Esophagus squamous epithelium (tissue), 4 donors: Measurements from ENCODE around the gene KCNB1.

Experiments
- POLR2A ChIP-seq, 4 donors: fragments of 450-650 bp; IDR thresholded peaks; one replicate each; pipeline ENCODE4 v1.6.1; 2017; ENCODE audit warnings: antibody characterized with exemption in 4 of 4, mild to moderate bottlenecking in 4 of 4, moderate library complexity in 3 of 4
- TF ChIP-seq, protein P1 (sequence below), 6 experiments: fragments of 450-650 bp in 4 of 6; fragments of 200-600 bp in 2 of 6; sonication (generic) in 2 of 6; IDR thresholded peaks; one replicate each; pipeline ENCODE4 v1.5.1; 2016 to 2019; ENCODE audit warnings: antibody characterized with exemption in 6 of 6, mild to moderate bottlenecking in 4 of 6, moderate library complexity in 4 of 6

GRCh38 chr20:49486064-49486463 is 3.6 kb upstream of the KCNB1 start:
- TF ChIP-seq, protein P1, sequence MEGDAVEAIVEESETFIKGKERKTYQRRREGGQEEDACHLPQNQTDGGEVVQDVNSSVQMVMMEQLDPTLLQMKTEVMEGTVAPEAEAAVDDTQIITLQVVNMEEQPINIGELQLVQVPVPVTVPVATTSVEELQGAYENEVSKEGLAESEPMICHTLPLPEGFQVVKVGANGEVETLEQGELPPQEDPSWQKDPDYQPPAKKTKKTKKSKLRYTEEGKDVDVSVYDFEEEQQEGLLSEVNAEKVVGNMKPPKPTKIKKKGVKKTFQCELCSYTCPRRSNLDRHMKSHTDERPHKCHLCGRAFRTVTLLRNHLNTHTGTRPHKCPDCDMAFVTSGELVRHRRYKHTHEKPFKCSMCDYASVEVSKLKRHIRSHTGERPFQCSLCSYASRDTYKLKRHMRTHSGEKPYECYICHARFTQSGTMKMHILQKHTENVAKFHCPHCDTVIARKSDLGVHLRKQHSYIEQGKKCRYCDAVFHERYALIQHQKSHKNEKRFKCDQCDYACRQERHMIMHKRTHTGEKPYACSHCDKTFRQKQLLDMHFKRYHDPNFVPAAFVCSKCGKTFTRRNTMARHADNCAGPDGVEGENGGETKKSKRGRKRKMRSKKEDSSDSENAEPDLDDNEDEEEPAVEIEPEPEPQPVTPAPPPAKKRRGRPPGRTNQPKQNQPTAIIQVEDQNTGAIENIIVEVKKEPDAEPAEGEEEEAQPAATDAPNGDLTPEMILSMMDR (IDR thresholded peaks at IDR 0.05): no peak
- TF ChIP-seq POLR2A (IDR thresholded peaks at IDR 0.05): no peak
